Mammary epithelial cell (primary cell): Measurements from ENCODE around the gene ATP1A4.

Experiments used
- EZH2 ChIP-seq: IDR thresholded peaks from 2 replicates; pipeline ENCODE4 v1.6.1; 2012; ENCODE audit warnings: low read length, inconsistent platforms, borderline replicate concordance
- TF ChIP-seq, protein P1 (sequence below), 2 donors: IDR thresholded peaks in 1 of 2; conservative IDR thresholded peaks in 1 of 2; 2 replicates each; pipeline ENCODE4 v1.5.1; 2011 to 2012; ENCODE audit warnings: inconsistent platforms in 2 of 2, low read length in 2 of 2, mild to moderate bottlenecking in 2 of 2, control low read depth in 1 of 2, low read depth in 1 of 2; ENCODE audit not compliant: insufficient read depth in 1 of 2; ENCODE audit errors: extremely low read depth in 1 of 2

DNA sequence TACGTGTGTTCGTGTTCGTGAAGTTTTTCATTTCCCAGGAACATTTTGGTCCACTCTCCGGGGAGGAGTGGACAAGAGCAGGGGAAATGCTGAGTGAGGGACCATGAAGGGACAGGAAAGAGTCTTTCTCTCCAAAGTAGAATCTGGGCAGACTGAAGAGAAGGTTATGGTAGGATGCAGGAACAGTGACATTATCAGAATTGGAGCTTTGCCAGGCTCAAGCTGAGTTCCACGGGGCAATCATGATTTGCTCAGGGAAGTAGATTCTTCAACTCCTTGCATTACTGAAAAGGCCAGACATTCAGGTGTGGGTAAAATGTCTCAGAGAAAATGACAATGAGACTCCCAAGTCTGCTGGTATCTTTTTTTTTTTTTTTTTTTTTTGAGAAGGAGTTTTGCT, 16.6 kb downstream of the ATP1A4 start:
- TF ChIP-seq, protein P1, sequence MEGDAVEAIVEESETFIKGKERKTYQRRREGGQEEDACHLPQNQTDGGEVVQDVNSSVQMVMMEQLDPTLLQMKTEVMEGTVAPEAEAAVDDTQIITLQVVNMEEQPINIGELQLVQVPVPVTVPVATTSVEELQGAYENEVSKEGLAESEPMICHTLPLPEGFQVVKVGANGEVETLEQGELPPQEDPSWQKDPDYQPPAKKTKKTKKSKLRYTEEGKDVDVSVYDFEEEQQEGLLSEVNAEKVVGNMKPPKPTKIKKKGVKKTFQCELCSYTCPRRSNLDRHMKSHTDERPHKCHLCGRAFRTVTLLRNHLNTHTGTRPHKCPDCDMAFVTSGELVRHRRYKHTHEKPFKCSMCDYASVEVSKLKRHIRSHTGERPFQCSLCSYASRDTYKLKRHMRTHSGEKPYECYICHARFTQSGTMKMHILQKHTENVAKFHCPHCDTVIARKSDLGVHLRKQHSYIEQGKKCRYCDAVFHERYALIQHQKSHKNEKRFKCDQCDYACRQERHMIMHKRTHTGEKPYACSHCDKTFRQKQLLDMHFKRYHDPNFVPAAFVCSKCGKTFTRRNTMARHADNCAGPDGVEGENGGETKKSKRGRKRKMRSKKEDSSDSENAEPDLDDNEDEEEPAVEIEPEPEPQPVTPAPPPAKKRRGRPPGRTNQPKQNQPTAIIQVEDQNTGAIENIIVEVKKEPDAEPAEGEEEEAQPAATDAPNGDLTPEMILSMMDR (conservative IDR thresholded peaks at IDR 0.05 in 1 of 2, IDR thresholded peaks at IDR 0.05 in 1 of 2; ENCODE audit: extremely low read depth in 1 of 2, insufficient read depth in 1 of 2, low read depth in 1 of 2, low read length in 2 of 2), result no peak
- no peak for TF ChIP-seq EZH2
